Measurements from ENCODE around the gene RYR3.
"Not testable (repeated sequence)": the region's sequence is repeated elsewhere in the genome, so short reads cannot be mapped to it uniquely, and the experiment has no call there.

RYR3 gene

DNA sequence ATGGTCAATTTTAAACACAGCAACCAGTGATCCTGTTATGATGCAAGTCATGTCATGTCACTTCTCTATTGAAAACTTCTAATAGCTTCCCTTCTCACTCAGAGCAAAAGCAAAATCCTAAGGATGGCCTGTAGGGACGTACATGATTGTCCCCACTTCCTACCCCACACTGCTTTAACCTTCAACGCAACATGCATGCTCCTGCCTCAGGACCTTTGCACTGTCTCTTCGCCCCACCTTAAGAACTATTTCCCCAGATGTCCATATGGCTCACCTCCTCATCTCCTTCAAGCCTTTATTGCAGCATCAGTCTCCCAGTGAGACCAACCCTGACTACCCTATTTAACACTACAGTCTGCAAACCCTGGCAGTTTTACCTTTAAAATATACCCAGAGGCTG is 443.5 kb downstream of the RYR3 start:
- FAIRE-seq (no peak), DNase-seq (ENCODE audit: low spot score) (no peak)

DNA sequence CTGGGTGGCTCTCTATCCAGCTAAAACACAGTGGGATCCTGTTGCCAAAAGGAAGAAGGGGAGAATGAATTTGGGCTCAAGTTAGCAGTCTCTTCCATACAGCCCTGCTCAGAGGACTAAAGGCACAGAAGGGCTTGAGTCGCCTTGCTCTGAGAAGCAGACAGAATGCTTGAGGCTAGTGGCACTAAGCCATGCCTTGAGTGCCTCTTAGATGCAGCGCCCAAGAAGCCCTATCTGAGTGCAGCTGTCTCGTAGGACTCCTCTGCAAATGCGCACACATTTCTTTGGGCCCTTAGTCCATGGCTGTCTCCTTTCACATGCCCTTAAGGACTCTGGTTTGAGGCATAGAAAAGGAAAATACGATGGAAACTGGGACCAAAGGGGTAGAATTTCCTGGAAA is 446.2 kb downstream of the RYR3 start:
- FAIRE-seq (no peak), DNase-seq (ENCODE audit: low spot score) (no peak)

DNA sequence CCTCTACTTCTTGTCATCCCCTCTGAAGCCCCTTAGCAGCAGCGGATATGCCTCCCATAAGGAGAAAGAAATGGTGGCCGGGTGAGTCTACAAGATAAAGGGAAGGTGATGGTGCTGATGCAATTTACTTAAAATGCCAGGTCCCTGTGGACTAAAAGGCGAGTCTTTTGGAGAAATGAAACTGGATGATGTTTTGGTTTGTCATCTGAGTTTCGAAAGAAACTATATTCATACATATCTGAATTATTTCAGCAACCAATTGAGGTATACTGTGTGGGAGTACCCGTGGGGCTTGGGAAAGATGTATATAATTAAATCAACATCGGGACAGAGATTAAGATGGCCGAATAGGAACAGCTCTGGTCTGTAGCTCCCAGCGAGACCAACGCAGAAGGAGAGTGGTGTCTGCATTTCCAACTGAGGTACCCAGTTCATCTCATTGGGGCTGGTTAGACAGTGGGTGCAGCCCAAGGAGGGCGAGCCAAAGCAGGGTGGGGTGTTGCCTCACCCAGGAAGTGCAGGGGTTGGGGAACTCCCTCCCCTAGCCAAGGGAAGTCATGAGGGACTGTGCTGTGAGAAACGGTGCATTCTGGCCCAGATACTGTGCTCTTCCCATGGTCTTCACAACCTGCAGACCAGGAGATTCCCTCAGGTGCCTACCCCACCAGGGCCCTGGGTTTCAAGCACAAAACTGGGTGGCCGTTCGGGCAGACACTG is 446.9 kb downstream of the RYR3 start:
- DNase-seq (ENCODE audit: low spot score) (no peak), FAIRE-seq (no peak)

DNA sequence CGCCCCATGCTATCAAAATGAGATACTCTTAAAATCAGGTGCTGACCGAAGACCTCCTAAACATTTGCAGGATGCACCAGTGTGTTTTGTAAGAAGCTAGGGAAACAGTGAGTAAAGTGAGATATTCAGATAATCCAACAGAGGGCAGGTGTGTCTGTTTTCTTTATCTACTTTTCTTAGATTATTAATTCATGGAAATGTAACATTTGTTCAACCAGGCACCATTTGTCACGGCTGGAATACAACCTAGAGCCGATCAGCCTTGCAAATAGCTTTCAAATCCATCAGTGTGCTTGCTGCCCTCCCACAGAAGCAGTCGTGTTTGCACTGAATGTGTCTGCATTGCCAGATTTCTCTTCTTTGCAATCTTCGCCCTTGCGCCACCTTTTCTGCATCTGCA is 455.6 kb downstream of the RYR3 start:
- DNase-seq (ENCODE audit: low spot score) (no peak), FAIRE-seq (no peak)

DNA sequence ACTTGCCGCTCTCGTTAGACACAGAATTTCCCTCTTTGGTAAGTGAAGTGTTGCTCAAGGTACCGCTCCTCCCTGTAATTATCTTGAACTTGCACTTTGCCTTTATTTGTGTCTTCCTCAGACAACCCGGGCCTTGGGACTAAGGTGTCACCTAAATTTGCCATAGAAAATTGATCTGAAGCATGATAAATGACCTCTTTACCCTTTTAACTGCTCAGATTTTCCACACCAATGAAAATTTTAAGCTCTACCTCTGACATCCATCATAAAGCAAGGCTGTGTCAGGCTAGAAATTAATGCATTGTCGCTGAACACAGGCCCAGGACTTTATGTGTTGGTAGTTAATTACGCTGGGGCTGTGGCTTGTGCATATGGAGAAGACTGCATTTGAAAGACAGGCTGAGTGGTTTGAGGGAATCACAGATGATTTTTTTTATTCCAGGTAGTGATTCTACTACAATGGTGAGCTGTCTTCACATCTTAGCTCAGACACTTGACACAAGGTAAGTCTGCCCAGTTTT is 458.0 kb downstream of the RYR3 start:
- DNase-seq (ENCODE audit: low spot score) (no peak), FAIRE-seq (no peak)

DNA sequence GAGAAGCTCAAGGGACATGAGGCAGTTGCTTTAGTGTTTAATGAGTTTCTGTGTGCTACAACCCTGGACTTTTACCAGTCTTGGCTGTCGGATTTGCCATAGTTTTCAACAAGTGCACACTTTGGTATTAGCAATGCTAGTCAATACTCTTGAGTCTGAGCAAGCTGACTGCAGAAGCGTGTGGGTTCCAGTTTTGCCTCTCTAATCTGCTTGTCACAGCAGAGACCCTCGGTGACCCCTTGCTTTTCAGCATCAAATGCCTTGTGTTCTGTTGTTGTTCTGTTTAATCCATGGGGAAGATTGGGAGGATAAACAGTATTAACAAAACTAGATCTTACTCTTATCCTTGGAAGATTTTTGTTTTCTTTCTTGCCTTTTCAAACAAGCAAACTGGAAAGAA is 463.2 kb downstream of the RYR3 start:
- FAIRE-seq = no peak
- no peak for DNase-seq (ENCODE audit: low spot score)

DNA sequence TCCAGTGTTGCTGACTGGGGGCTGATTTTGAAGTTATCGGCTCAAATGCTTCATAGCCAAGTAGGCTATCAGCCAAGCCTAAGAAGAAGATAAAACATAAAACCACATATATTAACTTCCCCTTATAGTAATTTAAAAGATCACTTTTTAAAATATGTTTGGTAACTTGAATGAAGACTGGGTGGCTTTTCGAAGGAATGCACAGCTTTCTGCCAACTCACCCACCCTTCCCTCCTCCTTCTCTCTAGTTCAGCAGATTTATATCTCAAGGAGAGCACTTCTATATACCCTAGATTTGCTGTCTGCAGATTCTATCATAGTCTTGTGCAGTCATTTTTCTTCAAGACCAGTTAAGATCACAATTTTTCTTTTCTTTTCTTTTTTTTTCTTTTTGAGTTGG is 468.1 kb downstream of the RYR3 start:
- no peak for FAIRE-seq
- DNase-seq (ENCODE audit: low spot score) = no peak

DNA sequence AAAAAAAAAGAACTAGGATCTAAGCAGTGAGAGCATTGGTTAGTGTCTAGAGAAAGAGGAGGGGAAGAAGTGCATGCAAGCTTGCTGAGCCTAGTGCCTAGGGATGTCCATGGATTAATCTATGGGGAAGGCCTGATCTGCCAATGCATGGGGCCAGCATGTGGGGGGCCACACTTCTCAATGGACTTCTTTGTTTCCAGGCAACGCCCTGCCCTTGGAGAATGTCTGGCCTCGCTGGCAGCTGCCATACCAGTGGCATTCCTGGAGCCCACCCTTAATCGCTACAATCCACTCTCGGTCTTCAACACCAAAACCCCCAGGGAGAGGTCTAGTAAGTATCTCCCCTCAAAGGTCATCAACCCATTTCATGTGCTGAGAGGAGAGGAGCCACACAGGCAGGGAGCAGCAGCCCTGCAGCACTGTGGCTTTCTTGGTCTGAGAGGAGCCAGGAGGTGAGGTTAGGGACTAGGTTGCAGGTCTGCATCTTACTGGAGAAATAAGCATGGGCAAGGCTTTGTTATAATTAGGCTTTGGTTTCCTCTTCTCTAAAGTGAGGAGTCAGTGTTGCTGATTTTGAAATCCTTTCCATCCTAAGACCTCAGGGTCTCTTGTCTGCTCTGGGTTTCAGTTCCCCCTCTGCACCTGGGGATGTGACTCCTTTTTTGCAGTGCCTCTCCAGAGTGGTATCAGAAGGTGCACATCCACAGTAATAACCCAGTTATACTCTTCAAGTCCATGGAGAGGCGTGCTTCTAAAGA is 469.4 kb downstream of the RYR3 start:
- no peak for FAIRE-seq

DNA sequence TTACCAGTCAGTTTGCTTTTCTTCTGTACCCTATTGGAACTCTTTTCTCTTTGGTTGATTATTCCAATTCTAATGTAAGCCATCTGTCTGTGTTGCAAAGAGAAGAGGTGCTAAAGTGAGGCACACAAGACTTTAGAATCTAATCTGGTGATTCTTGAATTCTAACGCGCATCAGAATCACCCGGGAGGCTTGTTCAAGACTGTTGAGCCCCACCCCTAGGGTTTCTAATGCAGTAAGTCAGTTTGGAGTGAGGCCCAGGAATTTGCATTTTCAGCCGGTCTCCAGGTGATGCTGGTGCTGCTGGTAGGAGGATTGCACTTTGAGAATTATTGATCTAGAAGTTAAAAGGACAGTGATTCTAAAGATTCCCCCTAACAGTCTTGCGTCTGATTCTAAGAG is 472.2 kb downstream of the RYR3 start:
- DNase-seq (ENCODE audit: low spot score) (no peak), FAIRE-seq (no peak)

More for the DNA sequence above, 469.4 kb downstream of the RYR3 start:
- DNase-seq (ENCODE audit: low spot score) = no peak

DNA sequence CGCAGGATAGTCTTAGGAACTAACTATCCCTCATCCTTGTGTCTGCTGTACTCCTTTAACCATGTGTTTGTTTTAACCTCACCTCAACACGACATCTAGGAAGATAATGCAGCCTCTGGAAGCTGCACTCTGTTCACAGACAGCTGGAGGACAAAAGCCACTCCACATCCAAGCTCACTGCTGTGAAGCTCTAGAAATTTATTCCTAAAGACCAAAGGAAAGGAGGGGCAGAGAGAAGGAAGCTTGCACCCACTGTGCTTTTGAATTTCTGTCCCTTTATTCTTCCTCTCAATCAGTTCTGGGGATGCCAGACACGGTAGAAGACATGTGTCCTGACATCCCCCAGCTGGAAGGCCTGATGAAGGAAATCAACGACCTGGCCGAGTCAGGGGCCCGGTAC is 474.6 kb downstream of the RYR3 start:
- FAIRE-seq (no peak), DNase-seq (ENCODE audit: low spot score) (no peak)

DNA sequence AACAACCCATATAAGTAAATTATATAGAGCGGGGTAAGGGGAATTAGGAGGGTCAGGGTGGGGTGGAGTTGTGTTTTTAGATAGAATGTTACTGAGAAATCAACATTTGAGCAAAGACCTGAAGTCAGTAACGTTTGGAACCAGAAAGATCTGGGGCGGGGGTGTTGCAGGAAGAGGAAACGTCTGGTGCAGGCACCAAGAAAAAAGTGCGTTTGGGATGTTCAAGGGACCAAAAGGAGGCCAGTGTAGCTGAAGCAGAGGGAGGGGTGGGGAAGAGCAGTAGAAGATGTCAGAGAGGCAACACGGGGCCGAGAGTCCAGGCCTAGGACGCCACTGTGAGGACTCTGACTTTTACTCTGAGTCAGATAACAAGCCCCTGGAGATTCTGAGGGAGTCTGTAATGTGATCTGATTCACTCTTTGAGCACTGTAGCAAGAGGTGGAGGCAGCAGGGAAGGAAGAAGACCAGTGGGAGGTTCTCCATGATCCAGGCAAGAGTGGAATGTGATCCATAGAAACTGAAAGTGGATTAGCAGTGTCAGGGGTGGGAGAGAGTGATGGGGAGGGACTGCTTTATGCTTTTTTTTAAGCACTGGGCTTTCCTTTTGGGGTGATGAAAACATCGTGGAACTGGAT is 478.3 kb downstream of the RYR3 start:
- FAIRE-seq (no peak), DNase-seq (ENCODE audit: low spot score) (peak; percentile 7)

DNA sequence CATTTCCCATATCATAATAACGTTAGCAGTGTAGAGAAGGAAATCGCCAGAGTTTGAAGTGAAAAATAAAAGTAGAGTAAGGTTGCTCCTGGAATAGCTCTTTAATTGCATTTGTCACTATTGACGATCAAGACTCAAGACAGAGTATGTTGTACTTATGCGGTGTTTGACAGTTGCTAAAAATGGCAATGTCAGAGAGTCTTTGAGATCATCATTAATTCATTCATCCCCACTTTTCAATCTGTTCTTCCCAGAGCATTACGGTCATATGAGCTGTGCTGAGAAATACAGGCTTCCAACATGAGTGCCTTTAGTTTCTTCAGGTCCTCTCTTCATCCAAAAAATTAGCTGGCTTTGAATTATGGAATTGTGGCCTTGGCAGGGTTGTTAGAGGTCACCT is 483.7 kb downstream of the RYR3 start:
- no peak for FAIRE-seq
- DNase-seq (ENCODE audit: low spot score) = no peak

DNA sequence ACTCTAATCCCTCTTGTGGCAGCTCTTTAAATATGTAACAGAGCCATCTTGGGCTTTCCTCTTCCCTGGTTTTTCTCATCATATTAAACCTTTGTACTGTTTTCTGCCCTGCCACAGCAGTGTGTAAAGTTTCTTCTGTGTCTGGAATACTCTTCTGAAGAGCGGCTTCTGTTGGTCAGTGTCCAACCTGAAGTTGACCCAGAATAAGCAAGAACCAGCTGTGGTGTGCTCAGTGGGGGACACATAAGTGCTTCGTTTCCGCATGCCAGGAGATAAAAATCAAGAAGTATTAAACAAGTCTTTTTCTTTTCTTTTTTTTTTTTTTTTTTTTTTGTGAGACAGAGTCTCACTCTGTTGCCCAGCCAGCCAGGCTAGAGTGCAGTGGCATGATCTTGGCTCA is 484.3 kb downstream of the RYR3 start:
- DNase-seq (ENCODE audit: low spot score) = no peak
- FAIRE-seq = no peak

DNA sequence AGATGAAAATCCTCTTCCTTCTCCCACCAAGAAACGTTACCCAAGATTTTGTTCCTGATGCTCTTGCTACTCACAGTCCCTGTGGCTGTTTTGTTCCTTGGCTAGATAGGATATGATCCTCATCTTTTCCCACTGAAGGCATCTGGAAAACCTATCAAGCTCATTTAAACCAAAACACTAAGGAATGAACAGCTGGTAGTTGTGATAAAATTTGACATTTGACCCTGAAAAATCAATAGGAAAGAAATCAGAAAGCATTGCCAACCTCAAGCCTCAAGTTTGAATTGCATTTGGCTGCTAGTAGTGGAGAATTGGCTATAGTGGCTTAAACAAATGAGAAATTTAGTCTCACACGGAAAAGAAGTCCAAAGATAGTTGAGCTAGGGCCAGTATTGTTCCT is 486.9 kb downstream of the RYR3 start:
- FAIRE-seq (no peak), DNase-seq (ENCODE audit: low spot score) (no peak)

DNA sequence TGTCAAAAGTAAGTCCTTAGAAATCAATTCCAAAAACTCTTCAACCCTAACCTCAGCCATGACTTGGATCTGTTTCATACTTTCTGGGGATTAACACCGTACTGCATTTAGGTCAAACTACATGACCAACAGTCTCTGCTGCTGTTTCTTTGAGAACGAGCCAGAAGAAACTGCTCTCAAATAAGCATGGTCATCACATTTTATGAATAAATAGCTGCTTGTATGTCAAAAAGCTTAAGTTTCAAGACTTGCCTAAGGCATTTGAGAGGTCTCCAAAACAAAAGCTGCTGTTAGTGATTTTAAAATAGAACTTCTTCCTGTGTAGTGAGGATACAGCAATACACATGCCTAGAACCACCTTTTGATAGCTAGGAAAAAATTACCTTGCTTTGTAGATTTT is 491.2 kb downstream of the RYR3 start:
- FAIRE-seq = no peak

DNA sequence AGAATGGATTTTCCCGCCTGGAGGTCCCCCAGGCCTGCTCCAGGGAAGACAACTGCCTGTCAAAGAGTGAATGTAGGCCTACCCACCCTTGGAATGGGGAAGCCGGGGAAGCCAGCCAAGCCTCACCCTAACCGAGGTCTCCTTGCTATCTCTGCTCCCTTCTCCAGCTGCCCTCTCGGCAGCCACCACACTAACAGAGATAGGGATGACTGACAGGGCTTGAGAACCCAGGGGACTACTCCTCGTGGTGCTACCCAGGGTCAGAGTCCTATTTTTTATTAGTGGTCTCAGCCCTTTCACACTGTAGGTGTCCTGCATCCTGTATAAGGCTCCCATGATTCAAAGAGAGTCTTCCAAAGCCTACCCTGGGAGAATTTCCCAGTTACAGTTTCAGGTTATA is 496.9 kb downstream of the RYR3 start:
- FAIRE-seq = no peak

More for the DNA sequence above, 491.2 kb downstream of the RYR3 start:
- DNase-seq (ENCODE audit: low spot score) = no peak

DNA sequence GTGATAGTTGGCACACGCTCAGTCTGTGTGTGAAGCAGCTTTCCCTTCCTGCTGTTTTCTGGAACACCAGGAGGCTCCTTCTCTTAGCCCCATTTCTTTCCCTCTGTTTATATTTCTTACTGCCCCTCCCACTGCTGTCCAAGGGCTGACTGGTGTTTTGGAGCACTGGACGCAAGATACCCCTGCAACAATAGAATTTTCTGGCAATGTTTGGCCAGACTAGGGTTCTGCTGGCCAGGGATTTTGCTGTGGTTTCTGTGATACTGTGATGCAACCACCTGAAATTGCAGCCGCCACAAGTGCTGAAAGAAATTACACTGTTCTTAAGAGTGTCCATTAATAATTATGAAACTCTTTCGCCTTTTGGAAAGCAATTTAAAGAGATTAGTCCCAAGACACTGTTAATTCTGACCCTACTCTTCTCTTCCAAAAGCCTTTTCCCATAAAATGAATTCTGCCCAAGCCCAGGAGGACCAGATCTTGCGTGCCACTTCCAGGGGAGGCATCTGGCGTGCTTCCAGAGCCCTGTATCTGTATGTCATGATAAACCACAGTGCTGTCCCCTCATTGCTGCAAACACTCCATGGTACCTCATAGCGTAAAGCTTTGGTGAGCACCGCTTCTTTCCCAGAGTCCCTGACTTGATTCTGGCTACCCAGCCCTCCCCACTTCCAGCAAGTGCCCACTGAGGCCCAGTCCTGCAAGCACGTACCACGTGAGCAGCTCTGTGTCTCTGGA is 498.1 kb downstream of the RYR3 start:
- FAIRE-seq (no peak), DNase-seq (ENCODE audit: low spot score) (no peak)

More for the DNA sequence above, 496.9 kb downstream of the RYR3 start:
- DNase-seq (ENCODE audit: low spot score) = no peak

DNA sequence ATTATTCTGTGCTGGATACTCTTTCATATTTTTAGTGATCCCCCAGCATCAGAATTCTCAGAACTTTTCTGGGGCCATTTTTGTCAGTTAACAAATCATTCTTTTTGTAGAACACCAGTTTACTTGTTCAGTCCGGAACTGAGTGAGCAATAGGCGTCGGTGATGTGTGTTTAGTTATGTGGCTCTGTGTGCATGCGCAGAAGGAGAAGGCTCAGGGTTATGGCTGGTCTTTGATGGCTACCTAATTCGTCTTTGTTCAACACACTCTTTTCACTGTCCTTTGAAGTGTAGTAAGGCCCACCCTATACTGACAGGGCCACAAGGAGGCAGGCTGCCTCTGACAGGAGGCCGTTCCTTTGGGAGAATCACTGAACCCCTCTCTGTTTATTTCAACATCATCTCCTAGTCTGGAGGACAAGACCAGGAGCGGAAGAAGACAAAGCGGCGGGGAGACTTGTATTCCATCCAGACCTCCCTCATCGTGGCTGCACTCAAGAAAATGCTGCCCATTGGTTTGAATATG is 499.4 kb downstream of the RYR3 start:
- FAIRE-seq (no peak), DNase-seq (ENCODE audit: low spot score) (no peak)

DNA sequence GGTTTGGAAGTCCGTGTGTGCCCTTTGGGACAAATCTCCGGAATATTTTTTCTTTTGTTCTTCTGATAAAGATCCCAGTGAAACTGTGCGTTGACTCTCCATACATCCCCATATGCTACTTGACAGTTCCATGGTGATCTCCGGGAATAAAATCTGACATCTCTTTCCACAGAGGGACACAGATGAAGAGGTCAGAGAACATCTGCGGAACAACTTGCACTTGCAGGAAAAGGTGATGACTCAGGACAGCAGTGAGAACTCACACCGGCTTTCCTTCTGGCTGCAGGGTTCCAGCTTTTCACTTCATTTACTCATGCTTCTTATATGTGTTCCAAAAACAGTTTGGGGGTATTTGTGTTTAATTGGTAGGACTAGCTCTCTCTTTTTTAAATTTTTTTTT is 500.0 kb downstream of the RYR3 start:
- DNase-seq (ENCODE audit: low spot score) (no peak), FAIRE-seq (no peak)

DNA sequence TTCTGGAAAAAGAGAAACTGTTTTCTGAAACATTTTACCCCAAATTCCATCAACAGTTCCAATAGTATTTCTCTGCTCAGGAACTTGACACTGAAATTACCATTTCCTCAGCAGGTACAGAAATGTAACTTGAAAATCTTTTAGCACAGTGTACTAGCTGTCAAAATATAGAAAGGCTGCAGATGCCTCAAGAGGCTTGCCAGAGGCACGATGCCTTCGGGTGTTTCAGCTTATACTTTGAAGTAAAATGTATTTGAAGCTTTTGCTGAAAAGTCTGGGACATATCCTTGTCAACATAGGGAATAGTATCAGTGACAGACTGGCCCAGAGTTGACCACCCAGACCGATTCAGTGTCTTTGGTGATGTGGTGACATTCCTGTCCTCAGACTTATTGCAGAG is 503.1 kb downstream of the RYR3 start:
- FAIRE-seq = no peak

DNA sequence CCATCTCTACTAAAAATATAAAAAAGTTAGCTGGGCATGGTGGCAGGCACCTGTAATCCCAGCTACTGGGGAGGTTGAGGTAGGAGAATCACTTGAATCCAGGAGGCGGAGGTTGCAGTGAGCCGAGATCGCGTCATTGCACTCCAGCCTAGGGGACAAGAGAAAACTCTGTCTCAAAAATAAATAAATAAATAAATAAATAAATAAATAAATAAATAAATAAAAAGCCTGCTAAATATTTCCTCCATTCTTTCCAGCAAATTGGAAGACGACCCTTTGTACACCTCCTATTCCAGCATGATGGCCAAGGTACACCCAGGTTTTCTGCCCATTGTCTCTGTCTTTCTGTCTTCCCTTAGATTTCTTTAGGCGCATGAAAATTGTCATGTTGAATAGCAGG is 508.7 kb downstream of the RYR3 start:
- FAIRE-seq; DNase-seq (ENCODE audit: low spot score): not testable (repeated sequence)

More for the DNA sequence above, 503.1 kb downstream of the RYR3 start:
- DNase-seq (ENCODE audit: low spot score) = no peak

Data from urothelium cell line (cell line).